IPS-18c (cell line): ENCODE data around the gene SNX4.
"Not testable (repeated sequence)": the region's sequence is repeated elsewhere in the genome, so short reads cannot be mapped to it uniquely, and the experiment has no call there.

Experiments used
- H3K4me3 ChIP-seq: 2 replicates; pipeline ENCODE4 v1.7.0; 2013; ENCODE audit warnings: low read depth, mild to moderate bottlenecking, low read length, moderate library complexity; ENCODE audit not compliant: insufficient read depth
- H3K9me3 ChIP-seq: one replicate; pipeline ENCODE4 v1.6.1; 2013; ENCODE audit warnings: mild to moderate bottlenecking, low read length, moderate library complexity; ENCODE audit not compliant: control insufficient read depth, insufficient read depth

SNX4 gene

DNA sequence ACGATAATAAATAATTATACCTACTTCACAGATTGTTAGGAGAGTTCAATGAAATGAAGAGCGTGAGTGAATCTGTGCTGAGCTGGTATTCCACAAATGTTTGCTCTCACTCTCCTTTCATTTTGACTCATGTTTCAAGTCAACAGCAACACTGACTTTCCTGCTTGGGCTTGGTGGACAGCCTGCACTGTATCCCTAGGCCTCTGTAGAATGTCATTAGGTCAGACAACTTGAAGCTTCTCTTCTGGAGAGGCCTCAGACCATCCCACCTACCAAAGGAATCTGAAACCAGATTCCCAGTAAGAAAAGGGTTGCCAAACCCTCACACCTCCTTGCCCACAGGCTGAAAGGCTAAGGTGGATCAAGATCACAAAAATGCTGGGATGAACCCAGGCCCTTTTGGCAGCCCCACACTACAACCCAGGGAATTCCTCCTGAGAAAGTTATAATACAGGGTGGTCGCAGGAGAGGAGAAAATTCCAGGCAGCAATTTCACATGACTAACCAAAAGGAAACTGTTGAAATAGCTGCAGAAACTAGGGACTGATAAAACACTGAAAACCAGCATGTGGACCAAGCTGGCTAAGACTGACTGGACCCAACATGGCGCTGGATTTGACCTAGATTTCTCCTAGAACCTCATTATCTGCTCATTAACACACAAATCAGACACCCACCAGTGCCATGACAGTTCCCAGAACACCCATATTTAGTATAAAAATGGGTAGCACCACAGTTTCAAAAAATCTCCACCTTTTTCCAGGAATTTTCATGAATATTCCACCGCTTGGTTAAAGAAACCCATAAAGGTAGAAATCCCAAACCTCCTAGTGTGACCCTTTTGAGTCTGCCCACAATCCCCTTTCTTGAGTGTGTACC, 87.9 kb downstream of the SNX4 start:
- H3K9me3 ChIP-seq = no peaks in the 10 kb centered on the region
- no peak overlapping the region for H3K4me3 ChIP-seq

DNA sequence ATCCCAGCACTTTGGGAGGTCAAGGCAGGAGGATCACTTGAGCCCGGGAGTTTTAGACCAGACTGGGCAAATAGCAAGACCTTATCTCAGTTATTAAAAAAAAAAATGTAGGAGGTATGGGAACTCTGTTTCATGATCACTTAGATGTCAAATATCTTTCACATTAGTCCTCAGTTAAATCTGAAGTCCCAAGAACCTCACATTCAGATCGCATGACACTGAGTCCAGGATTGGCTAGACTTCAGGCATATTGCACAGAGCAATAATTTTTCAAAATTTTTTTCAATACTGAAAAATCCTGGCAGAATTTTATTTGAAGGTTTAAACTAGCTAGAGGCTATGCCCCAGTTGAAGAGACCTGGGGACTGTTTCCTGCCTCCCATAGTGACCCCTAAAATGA, 88.6 kb downstream of the SNX4 start:
- H3K4me3 ChIP-seq = no peak overlapping the region
- no peaks in the 10 kb centered on the region for H3K9me3 ChIP-seq

DNA sequence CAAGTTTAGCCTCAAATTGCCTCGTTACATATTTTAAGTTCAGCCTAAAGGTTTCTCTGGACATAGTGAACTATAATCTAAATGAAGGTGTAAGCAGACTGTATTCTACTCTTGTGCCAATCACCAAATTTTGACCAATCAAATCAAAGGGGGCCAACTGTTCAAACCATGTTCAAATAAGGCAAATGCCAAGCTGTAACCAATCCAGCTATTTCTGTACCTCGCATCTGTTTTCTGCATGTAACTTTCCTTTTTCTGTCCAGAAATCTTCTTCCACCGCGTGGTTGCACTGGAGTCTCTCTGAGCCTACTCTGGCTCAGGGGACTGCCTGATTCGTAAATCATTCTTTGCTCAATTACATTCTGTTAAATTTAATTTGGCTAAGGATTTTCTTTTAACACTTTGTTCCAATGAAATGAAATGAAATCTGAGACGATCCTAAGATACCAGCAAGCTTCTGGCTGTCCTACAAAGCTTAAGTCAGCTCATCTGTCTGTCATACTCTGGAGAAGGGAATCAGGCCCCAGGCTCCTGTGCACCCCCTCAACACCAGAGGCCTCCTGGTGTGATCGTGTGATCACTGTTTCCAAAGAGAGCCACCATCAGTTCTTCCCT, 91.7 kb downstream of the SNX4 start:
- H3K4me3 ChIP-seq = no peak overlapping the region

DNA sequence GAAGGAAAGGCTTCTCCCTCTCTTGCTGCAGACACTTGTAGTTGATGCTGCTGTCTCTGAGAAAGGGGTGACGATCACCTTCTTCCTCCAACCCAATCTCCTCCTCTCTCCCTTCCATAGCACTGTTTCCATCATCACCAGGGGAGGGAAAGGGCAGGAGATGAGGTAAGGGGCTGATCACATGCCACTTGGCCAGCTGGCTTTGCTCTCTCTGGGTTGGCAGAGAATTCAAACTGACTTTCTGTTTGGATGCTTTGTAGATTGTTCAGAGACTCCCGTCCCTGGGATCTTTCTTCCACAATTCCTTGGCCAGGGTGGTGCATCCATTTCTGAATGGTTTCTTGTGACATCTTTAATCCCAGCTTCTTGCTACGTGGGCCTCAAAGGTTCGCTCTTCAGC, 101.7 kb downstream of the SNX4 start:
- Histone ChIP-seq H3K9me3 (no peaks in the 10 kb centered on the region), H3K4me3 (no peak overlapping the region)

More for the DNA sequence above, 91.7 kb downstream of the SNX4 start:
- no peaks in the 10 kb centered on the region for H3K9me3 ChIP-seq

DNA sequence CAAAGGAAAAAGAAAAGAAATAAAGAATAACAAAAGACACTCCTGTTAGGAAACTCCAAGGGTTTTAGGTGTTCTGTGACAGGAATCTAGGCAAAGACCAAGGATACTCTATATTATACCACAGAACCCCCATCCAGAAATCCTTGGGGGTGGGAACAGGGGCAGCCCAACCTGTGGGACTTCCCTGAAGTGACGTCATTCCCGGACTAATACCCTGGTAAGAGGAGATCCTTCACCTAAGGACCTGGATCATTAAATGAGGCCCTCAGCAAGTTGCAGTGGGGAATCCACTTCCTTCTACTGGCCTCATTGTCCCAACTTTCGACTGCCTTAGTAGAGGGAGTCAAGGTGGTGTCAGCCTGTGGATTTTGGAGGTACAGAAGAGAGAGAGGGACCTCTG, 103.8 kb downstream of the SNX4 start:
- Histone ChIP-seq H3K9me3 (no peaks in the 10 kb centered on the region), H3K4me3 (no peak overlapping the region)

DNA sequence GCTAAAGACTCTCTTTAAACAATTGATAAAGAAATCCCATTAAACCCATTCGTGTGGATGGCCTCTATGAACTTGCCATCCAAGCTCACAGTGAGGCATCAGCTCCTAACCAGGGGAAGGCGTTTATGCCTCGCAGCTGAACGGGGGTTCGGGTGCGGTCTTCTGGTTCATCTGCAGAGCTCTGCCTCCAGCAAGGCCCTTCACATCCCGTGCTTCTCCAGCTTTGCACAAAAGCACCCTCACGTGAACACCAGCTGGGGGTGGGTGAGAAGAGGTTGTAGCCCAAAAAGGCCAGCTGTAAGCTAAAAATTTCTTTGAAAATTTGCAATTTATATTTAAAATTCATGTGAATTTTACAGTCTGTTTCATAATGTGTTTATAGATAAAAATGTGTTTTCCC, 105.3 kb downstream of the SNX4 start:
- Histone ChIP-seq H3K4me3 (no peak overlapping the region), H3K9me3 (no peaks in the 10 kb centered on the region)

DNA sequence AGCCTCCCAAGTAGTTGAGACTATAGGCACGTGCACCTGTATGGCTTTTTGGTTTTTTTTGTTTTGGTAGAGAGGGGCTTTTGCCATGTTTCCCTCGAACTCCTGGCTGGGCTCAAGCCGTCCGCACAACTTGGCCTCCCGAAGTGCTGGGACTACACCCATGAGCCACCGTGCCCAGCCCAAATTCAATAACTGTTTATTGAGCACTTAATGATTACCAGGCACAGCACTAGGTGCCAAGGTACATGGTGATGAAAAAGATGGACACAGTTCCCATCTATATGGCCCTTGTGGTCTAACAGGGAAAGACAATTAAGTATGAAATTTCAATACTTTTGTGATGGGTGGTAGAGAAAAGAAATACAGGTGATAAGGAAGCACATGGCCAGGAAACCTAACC, 109.1 kb downstream of the SNX4 start:
- H3K4me3 ChIP-seq = no peak overlapping the region
- peaks cover 2% of the 10 kb centered on the region for H3K9me3 ChIP-seq

DNA sequence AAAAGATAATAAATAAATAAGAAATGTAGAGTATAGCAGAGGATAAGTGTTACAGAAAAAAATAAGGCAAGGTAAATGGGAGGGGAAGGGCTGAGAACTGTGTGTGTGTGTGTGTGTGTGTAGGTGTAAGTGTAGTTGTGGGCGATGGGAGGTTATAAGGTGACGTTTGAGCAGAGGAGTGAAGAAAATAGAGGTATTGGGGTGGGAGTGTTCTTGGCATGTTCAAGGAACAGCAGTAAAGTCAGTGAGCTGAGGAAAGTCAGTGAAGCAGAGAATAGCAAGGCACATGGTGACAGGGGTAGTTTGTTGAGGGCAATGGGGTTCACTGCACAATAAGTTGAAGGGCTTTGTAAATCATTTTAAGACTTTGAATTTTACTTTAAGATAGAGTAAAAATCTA, 113.9 kb downstream of the SNX4 start:
- Histone ChIP-seq H3K4me3 (no peak overlapping the region), H3K9me3 (peaks cover 2% of the 10 kb centered on the region)

DNA sequence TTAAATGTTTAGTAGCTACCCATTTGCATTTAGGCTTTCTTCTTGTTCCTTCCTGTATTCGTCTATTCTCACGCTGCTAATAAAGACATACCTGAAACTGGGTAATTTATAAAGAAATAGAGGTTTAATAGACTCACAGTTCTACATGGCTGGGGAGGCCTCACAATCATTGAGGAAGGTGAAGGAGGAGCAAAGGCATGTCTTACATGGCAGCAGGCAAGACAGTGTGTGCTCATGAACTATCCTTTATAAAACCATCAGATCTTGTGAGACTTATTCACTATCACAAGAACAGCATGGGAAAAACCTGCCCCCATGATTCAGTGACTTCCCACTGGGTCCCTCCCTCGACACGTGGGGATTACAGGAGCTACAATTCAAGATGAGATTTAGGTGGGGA, 114.5 kb downstream of the SNX4 start:
- H3K9me3 ChIP-seq, H3K4me3 ChIP-seq: not testable (repeated sequence)

DNA sequence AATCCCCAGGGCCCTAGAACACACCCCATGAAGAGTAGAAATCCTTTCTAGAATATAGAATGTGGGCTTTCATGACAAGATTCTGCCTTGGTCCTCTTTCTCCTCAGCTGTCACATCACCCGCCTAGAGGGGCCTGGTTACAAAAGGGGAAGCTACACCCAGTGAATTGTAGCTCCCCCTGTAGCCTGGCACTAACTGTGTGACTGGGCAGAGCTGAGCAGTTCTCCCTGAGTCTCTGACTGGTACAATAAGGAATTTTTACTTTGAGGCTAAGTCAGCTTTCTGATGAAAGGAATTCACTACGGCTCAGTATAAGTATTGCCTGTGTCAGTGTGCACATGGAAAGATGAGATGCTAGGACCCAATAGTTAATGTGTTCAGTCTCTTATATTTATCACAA, 116.2 kb downstream of the SNX4 start:
- H3K9me3 ChIP-seq = peaks cover 2% of the 10 kb centered on the region
- H3K4me3 ChIP-seq = no peak overlapping the region

DNA sequence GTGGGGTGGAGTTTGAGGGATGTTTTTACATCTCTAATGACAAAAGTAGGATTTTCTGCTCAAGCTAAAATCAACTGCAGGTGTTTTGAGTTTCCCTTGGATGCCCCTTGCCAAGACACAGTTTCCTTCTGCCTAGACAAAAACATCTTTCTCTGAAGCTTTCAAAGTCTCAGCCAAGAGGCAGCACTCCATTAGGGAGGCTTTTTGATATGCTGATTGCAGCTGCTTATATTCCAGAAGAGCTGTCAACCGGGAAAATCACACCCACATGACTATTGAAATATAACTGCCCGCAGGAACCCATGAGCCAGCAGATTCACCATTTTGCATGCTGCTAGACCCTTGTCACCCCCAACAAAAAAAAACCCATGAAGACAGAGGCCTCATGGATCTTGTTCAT, 117.4 kb downstream of the SNX4 start:
- Histone ChIP-seq H3K4me3 (no peak overlapping the region), H3K9me3 (peaks cover 2% of the 10 kb centered on the region)

DNA sequence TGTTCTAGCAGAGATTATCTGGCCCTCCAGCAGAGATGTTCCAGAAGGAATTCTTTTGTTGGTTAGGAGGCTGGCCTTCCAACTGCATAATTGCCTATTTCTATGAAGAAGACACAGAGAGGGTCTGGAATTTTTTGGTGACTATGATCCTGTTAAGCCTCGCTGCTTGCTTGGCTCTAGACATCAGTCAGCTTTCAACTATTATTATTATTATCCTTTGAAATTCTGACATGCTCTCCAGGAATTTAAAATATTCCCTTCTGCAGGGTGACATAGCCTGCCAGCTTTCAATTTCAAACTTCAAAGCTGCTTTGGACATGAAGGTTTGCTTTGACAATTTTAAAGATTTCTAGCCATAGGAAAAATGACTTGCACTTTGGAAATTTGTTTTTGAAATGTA, 118.6 kb downstream of the SNX4 start:
- Histone ChIP-seq H3K4me3 (no peak overlapping the region), H3K9me3 (peaks cover under 1% of the 10 kb centered on the region)

DNA sequence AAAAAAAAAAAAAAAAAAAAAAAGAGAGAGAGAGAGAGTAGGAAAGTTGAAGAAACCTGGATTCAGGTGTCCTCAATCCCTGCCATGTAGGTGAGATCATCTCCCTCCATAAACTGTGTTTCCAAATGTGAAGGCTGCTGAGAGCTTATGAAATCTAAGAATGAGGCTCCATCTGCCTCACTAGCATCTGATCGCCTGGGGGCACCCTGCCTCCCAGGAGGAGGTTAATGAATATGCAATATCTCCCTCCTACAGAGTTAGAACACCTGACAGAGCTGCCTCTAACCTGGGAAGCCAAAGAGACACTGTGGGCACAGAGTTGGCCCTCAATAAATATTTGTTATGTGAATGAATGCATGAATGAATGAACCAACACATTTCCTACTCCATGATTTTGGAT, 121.0 kb downstream of the SNX4 start:
- Histone ChIP-seq H3K9me3 (no peaks in the 10 kb centered on the region), H3K4me3 (no peak overlapping the region)
